Endothelial cell (in vitro differentiated cells): ENCODE results near the gene NECAP2. TPM values are rescaled to one million over a fixed set of nuclear protein-coding genes. Genes with fewer than 3 reads are reported as not detected.
A peak's percentile ranks its signal among the peaks of the same experiment; 100 is the strongest.
"Not testable (repeated sequence)": the region's sequence is repeated elsewhere in the genome, so short reads cannot be mapped to it uniquely, and the experiment has no call there.

Experiments used
- DNase-seq: peaks from one replicate; pipeline ENCODE4 v3.0.0; 2021; ENCODE audit warnings: low spot score
- H3K27ac Mint-ChIP-seq: one replicate; pipeline ENCODE4 v1.8.0; 2021; ENCODE audit warnings: mixed read lengths, inconsistent platforms; ENCODE audit not compliant: unreplicated experiment
- H3K27me3 Mint-ChIP-seq: one replicate; pipeline ENCODE4 v1.8.0; 2021; ENCODE audit warnings: mild to moderate bottlenecking, moderate library complexity, mixed read lengths, inconsistent platforms; ENCODE audit not compliant: unreplicated experiment
- H3K36me3 Mint-ChIP-seq: one replicate; pipeline ENCODE4 v1.8.0; 2021; ENCODE audit warnings: mild to moderate bottlenecking, low read depth, mixed read lengths, inconsistent platforms; ENCODE audit not compliant: unreplicated experiment
- H3K4me1 Mint-ChIP-seq: one replicate; pipeline ENCODE4 v1.8.0; 2021; ENCODE audit warnings: mild to moderate bottlenecking, mixed read lengths, inconsistent platforms; ENCODE audit not compliant: unreplicated experiment
- H3K4me3 Mint-ChIP-seq: one replicate; pipeline ENCODE4 v1.8.0; 2021; ENCODE audit warnings: mild to moderate bottlenecking, mixed read lengths, inconsistent platforms; ENCODE audit not compliant: unreplicated experiment
- H3K9me3 Mint-ChIP-seq: one replicate; pipeline ENCODE4 v1.8.0; 2021; ENCODE audit warnings: mixed read lengths, inconsistent platforms; ENCODE audit not compliant: unreplicated experiment
- total RNA-seq: library from RNA; stranded (reverse); fragmentation: NEBNext Ultra II Directional; extraction: Animal tissue kit (Norgen Biotek cat#: 25700); gene quantifications from one replicate; pipeline ENCODE4 v1.2.1, GENCODE V29; 2021; ENCODE audit not compliant: unreplicated experiment
- TF ChIP-seq, protein P1 (sequence below): fragments of 200-600 bp; sonication (generic); IDR thresholded peaks from one replicate; pipeline ENCODE4 v1.5.0; 2021; ENCODE audit warnings: antibody characterized with exemption; ENCODE audit not compliant: unreplicated experiment

The NECAP2 gene
- total RNA-seq, 1 donor from 2014 or later, result 192 TPM

DNA sequence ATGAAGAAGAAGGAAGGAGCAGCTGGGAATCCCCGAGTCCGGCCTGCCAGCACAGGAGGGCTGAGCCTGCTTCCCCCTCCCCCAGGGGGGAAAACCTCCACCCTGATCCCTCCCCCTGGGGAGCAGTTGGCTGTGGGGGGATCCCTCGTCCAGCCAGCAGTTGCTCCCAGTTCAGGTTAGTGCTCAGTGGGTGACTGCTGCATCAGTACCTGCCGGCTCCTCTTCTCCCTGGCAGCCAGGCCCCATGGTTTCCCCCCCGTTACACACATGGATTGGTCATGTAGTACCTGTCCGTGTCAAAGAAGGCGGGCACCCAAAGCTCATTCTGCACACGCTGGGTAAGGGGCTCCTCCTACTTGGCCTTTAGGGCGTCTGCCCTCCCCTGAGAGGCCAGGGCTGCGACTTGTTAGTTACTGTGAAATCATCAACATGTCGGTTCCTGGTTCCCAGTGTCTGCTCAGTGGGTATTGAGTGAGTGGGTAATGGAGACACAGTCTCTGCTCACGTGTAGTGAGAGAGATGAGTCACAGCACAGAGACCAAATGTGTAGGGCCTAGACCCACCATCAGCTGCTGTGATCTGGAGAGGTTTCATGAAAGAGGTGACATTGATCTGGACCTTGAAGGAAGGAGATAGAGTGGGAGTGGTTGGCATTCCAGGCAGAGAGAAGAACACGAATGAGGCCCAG is 11.5 kb downstream of the NECAP2 start:
- no peaks in the 10 kb centered on the region for H3K9me3 Mint-ChIP-seq
- peaks cover 8% of the 10 kb centered on the region for H3K4me1 Mint-ChIP-seq
- no peaks in the 10 kb centered on the region for H3K27me3 Mint-ChIP-seq
- TF ChIP-seq, protein P1, sequence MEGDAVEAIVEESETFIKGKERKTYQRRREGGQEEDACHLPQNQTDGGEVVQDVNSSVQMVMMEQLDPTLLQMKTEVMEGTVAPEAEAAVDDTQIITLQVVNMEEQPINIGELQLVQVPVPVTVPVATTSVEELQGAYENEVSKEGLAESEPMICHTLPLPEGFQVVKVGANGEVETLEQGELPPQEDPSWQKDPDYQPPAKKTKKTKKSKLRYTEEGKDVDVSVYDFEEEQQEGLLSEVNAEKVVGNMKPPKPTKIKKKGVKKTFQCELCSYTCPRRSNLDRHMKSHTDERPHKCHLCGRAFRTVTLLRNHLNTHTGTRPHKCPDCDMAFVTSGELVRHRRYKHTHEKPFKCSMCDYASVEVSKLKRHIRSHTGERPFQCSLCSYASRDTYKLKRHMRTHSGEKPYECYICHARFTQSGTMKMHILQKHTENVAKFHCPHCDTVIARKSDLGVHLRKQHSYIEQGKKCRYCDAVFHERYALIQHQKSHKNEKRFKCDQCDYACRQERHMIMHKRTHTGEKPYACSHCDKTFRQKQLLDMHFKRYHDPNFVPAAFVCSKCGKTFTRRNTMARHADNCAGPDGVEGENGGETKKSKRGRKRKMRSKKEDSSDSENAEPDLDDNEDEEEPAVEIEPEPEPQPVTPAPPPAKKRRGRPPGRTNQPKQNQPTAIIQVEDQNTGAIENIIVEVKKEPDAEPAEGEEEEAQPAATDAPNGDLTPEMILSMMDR, result no peak
- no peak overlapping the region for H3K27ac Mint-ChIP-seq
- peak overlapping the region; percentile 35 for H3K4me3 Mint-ChIP-seq
- no peak for DNase-seq
- peaks cover 60% of the 10 kb centered on the region for H3K36me3 Mint-ChIP-seq

DNA sequence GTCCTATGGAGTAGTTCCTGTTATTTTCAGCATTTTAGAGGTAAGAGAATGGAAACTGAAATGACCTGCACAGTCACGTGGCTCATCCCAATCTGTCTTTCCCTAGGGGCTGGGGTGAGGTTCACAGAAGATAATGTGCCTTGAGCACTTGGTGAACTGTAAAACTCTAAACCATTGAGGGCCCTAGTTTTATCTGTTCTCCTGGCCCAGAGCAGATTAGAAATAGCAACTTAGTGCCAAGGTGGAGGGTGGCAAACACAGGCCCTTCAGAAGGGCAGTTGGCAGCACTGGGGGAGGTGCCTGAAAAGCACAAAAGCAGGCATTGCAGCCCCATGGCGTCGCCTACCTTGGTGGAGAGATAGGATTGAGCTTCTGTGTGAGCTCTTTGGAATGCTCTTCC is 14.4 kb downstream of the NECAP2 start:
- not testable (repeated sequence) for H3K4me1 Mint-ChIP-seq

DNA sequence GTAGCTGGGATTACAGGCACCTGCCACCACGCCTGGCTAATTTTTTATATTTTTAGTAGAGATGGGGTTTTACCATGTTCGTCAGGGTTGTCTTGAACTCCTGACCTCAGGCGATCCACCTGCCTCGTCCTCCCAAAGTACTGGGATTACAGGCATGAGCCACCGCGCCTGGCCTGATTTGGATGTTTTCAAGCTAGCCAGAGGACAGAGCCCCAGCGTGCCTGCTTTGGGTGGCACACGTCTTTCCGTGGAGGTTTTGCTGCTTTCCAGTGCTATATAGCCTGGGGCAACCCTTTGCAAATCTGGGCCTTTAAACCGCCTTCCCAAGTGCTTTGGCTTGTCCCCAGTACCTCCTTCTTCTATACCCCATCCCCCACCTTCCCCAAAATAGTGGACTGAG is 15.6 kb downstream of the NECAP2 start:
- H3K4me3 Mint-ChIP-seq, H3K4me1 Mint-ChIP-seq, DNase-seq, H3K27me3 Mint-ChIP-seq, H3K27ac Mint-ChIP-seq, H3K9me3 Mint-ChIP-seq: not testable (repeated sequence)
- H3K36me3 Mint-ChIP-seq, result peaks cover 47% of the 10 kb centered on the region

More for the DNA sequence above, 14.4 kb downstream of the NECAP2 start:
- not testable (repeated sequence) for H3K27ac Mint-ChIP-seq, H3K27me3 Mint-ChIP-seq, H3K9me3 Mint-ChIP-seq, DNase-seq
- Mint-ChIP-seq H3K36me3 (peaks cover 45% of the 10 kb centered on the region), H3K4me3 (peak overlapping the region; percentile 72)

DNA sequence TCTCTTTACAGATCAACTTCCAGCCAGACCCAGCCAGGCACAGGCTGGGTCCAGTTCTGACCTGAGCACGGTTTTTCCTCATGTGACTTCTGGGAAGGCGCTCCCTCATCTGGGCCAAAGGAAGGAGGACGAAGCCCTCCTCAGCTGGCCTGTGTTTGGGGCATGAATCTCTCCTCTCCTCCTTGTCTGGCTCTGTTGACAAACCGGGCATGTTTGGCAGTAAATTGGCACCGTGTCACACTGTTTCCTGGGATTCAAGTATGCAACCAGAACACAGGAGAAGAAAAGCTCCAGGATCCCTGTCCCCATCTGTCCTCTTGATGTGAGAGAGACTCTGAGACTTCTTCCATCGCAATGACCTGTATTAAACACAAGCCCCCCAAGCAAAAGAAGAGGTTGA is 18.3 kb downstream of the NECAP2 start:
- H3K4me3 Mint-ChIP-seq, result peak overlapping the region; percentile 42
- no peaks in the 10 kb centered on the region for H3K27me3 Mint-ChIP-seq
- H3K9me3 Mint-ChIP-seq, result no peaks in the 10 kb centered on the region
- H3K36me3 Mint-ChIP-seq, result peaks cover 49% of the 10 kb centered on the region
- no peak for DNase-seq
- H3K4me1 Mint-ChIP-seq, result peaks cover 4% of the 10 kb centered on the region
- TF ChIP-seq, protein P1, result no peak
- no peak overlapping the region for H3K27ac Mint-ChIP-seq

DNA sequence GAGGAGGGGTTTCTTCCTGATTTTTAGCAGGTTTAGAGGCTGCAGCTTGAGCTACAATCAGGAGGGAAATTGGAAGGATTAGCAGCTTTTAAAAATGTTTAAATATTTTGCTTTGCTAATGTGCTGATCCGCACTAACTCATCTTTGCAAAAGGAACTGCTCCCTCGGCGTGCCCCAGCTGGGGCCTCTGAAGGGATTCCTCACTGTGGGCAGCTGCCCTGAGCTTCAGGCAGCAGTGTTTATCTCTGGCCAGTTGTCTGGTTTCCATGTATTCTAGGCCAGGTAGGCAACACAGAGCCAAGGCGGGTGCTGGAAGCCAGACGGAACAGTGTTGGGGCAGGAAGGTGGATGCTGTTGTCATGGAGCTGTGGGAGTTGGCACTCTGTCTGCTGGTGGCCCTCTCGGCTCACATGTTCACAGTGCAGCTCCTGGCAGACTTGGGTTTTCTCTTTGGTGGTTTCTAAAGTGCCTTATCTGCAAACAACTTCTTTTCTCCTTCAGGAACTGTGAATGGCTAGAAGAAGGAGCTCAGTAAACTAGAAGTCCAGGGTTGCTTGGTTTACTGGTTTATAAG is 18.9 kb downstream of the NECAP2 start:
- TF ChIP-seq, protein P1, result no peak
- H3K36me3 Mint-ChIP-seq, result peaks cover 49% of the 10 kb centered on the region
- no peak for DNase-seq
- H3K27me3 Mint-ChIP-seq, result no peaks in the 10 kb centered on the region
- no peak overlapping the region for H3K4me3 Mint-ChIP-seq
- no peak overlapping the region for H3K27ac Mint-ChIP-seq
- peaks cover 4% of the 10 kb centered on the region for H3K4me1 Mint-ChIP-seq
- no peaks in the 10 kb centered on the region for H3K9me3 Mint-ChIP-seq

DNA sequence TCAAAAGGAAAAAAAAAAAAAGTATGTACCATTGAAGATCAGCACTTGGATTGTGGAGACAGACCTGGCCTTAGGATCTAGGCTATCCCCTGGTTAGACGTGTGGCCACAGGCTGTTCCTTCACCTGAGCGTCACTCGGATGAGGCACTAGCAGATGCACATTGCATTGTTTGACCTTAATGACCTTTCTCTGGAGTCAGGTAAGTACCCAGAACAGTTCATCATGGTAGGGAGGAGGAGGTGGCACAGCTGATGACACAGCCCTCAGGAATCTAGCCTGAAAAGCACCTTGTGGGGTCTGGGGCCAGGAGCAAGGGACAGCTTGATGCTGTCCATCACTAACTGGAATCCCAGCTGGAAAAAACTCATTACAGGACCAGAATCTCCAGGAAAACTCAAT is 21.2 kb downstream of the NECAP2 start:
- no peak overlapping the region for H3K27ac Mint-ChIP-seq
- H3K4me3 Mint-ChIP-seq, result no peak overlapping the region
- H3K27me3 Mint-ChIP-seq, result peaks cover 1% of the 10 kb centered on the region
- no peaks in the 10 kb centered on the region for H3K4me1 Mint-ChIP-seq
- H3K36me3 Mint-ChIP-seq, result peaks cover 42% of the 10 kb centered on the region
- no peak for DNase-seq
- TF ChIP-seq, protein P1, result no peak
- no peaks in the 10 kb centered on the region for H3K9me3 Mint-ChIP-seq
